AML-193 (cell line): ENCODE measurements around the gene CDH13.
A peak's percentile ranks its signal among the peaks of the same experiment; 100 is the strongest.

Source experiments
- DNase-seq, 2 experiments: peaks; one replicate each; lab custom pipeline; 2025; lab: John Stamatoyannopoulos, UW

Gene CDH13

DNA sequence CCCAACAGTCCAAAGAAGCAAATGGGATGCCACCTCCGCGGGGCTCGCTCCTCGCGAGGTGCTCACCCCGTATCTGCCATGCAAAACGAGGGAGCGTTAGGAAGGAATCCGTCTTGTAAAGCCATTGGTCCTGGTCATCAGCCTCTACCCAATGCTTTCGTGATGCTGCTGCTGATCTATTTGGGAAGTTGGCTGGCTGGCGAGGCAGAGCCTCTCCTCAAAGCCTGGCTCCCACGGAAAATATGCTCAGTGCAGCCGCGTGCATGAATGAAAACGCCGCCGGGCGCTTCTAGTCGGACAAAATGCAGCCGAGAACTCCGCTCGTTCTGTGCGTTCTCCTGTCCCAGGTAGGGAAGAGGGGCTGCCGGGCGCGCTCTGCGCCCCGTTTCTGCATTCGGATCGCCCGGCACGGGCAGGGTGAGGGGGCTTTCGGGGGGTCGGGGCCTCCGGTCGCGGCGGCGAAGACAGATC, at the start of gene CDH13:
Gene CDH13, plus strand, starts transcription at position 179 of the 471 bp plus-strand sequence.
- DNase-seq = no peak

DNA sequence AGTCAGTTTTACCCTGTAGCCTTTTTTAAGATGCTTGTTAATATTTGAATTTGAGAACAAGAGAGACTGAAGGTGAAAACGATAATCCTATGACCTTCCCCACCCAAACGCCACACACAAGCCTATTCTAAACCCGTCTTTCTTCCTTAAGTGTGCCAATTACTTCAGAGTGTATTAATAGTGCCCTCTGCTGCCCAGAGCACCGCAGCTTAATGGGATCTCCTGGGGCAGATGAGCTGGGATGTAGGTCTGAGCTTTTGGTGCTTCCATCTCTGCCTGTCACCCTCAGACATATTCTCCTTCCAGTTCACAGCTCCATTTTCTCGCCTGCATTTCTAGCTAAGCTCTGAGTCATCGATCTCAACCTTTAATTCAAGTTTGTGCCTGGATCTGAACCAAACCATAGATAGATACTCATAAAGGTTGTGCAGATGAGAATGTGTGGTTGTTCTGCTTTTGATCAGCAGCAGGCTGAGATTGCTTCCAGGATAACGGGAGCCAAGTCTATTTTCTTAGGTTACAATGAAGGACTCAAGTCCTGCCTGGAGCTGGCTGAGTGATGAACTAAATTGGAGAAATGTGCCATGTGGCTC, 46.4 kb upstream of the CDH13 start:
- peak; percentile 0 to 10 for DNase-seq

DNA sequence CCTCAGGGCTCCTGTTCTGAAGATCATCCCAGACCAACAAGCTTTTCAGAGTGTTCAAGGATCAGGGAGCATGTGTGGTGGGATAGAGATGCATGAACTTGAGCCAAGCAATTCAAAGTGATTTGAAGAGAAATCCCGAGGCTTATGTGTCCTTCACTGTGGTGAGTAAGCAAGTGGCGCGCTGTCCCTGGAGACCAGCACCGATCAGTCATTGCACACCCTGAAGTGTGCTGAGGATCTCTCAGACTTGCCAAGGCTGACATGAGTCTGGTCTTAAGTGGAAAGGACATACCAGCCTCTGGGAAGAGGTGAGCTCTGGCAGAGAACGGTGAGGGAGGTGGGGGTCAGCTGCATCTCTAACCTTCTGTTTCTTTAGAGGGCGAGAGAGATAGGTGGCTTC, 43.8 kb upstream of the CDH13 start:
- no peak for DNase-seq

GRCh38 chr16:82583422-82583821, 43.3 kb upstream of the CDH13 start:
- no peak for DNase-seq

DNA sequence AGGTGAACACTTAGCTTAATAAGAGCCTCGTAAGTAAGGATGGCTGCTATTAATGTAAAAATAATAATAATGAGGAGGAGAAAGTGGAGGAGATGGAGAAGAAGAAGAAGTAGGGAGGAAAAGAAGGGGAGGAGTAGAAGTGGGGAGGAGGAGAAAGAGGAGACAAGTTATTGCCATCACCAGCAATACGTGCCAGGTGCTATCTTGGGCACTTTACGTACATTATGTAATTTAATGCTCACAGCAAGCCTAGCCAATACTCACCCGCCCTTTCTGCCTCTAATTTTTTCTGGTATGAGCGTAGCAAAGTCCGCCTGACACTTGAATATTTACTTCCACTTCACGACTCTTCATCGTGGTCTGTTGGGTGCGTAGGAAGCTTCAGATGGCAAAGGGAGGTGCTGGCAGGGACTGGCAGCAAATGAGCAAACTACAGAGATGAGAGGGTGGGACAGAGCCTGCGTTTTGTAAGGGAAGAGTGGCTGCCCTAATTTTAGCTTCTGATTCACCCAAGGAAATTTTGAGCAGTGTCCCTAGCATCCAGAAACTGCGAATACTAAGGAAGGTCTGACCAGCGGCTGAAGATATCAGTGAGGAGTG, 42.1 kb upstream of the CDH13 start:
- no peak for DNase-seq

DNA sequence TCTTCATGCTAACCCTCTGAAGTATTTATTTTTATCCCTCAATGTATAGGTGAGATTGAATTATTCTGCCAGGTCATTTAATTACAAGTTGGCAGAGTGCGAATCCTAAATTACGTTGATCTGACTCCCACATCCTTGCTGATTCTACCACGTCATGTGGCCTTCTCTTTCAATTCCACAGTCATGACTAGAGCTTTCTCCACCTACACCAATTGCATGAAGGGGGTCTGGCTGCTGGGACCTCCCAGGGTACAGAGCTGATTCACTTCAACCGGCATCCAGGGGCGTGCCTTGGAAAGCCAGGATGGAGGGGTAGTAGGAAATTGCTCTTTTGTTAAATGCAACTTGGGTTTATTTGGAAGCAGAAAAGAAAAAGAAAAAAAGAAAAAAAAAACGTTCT, 41.1 kb upstream of the CDH13 start:
- no peak for DNase-seq

DNA sequence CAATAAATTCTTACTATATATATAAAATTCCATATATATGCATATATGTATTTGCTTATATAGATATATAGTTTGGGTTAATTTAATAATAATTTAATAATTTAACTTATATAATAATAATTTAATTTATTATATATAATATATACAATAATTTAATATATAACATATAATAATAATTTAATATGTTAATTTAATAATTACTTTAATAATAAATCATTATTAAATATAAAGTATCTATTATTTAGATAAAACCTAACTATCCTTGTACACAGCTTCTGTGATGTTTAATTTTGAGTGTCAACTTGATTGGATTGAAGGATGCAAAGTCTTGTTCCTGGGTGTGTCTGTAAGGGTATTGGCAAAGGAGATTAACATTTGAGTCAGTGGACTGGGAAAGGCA, 40.6 kb upstream of the CDH13 start:
- DNase-seq = no peak

- DNase-seq = no peak
Measured at GRCh38 chr16:82587289-82587688, 39.5 kb upstream of the CDH13 start.

- no peak for DNase-seq
Measured at GRCh38 chr16:82589407-82589806, 37.4 kb upstream of the CDH13 start.

DNA sequence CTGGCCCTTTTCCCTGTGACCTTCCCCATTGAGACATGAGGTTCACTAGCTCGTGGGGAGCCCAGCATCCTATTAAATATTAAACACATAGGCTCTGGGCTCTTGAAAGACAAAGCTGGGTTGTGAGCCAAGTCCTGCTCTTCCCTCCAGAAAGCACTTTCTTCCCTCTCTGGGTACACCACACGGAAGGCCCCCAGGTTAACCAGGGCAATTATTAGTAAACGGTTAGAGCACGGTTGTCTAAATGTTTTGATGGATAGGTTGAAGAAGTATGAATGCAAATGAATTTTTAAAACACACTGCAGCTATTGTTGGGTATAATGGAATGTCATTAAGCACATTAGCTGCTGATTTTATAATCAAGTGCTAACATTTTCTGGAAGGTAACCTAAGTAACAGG, 32.7 kb upstream of the CDH13 start:
- no peak for DNase-seq

DNA sequence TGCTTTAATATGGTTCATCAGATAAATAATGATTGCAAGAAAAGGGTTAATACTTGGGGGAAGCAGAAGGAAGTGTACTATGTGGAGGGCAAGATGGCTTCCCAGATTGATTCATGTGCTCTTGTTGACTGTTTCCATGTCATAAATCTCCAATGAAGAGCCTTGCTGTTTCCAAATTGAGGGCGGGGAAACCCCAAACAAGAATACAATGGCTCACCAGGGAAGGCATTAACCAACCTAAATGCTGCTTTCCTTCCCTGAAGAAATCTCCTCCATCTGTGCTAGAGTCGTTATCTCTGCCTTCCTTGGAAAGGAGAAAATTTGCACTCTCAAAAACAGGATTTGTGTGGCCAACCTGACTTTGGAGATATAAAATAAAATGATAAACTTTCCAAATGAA, 28.0 kb upstream of the CDH13 start:
- DNase-seq = no peak

- no peak for DNase-seq
Measured at GRCh38 chr16:82601989-82602640, 24.7 kb upstream of the CDH13 start.

DNA sequence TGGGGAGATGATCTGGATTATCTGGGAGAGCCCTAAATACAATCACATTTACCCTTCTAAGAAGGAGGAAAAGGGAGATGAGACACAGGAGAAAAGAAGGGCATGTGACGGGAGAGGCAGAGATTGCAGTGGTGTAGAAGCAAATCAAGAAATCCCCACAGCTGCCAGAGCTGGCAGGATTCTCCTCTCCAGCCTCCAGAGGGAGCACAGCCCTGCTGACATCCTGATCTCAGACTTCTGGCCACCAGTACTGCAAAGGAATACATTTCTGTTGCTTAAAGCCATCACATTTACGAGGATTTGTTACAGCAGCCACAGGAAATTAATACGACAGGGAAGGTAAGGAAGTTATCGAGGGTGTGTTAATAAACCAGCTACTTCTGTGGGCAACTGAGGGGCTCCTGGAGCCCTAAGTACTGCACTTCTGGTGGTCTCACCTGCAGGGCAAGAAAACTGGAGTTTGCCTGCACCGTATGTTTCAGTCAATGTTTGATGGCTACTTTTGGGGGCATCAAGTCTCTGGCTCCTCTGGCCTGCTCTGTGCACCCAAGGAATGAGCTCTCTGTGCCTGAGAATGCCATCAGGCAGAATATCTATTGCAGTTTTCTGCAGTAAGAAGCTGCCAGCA, 22.9 kb upstream of the CDH13 start:
- DNase-seq = peak; percentile 0

DNA sequence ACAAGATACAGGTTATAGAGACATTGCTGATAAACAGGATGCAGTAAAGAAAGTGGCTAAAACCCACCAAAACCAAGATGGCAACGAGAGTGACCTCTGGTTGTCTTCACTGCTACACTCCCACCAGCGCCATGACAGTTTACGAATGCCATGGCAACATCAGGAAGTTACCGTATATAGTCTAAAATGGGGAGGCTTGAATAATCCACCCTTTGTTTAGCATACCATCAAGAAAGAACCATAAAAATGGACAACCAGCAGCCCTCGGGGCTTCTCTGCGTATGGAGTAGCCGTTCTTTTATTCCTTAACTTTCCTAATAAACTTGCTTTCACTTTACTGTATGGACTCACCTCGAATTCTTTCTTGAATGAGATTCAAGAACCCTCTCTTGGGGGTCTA, 21.7 kb upstream of the CDH13 start:
- no peak for DNase-seq

DNA sequence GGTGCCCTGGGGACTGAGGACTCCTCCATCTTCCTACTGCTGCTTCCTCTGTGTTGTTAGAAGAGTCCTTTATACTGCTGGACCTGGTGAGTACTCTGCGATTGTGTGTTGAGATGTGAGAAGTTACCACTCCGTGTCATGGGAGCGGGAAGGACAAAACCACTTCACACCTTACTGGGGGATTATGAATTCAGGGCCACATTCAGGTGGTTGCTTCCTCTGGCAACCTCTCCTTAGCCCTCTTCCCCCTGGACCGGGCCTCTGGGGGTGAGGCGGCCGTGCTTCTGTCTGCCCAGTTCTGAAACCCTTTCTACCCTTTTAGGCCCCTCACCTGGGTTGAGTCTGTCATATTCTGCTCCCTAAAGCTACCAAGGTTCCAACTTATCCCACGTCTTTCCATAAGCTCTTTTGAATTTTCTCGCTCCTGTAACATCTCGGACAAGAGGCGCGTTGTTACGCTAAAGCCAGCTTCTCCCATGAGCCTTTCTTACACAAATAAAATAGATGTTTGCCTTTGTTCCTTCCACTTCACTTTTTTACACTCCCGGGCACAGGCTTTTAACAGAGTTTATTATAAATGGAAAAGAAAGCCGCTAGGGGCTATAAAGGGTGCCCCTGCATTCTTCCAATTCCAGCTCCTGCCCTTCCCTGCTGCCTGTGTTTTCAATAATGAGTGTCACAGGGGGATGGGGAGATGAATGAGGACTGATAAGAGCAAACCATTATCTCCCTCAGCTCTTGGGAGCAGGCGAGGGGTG, 20.7 kb upstream of the CDH13 start:
- DNase-seq = no peak

- DNase-seq = no peak
Measured at GRCh38 chr16:82609140-82609539, 17.6 kb upstream of the CDH13 start.

DNA sequence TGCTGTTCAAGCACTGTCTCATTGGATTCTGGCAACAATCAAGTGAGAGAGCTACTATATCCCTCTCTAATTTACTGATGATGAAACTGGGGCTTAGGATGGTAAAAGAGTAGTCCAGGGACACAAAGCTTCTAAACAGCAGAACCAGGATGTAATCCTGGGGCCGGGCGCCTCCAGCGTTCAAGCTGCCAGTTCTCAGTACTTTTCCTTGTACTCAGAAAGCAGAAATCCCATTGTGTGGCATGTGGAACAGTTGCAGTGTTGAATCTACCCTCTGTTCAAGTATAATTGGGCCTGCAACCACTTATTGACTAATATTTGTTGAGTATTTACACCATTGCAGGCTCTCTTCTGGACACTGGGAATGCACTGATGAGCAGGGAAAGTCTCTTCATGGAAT, 14.5 kb upstream of the CDH13 start:
- DNase-seq = no peak

GRCh38 chr16:82616356-82616755, 10.4 kb upstream of the CDH13 start:
- DNase-seq = no peak

DNA sequence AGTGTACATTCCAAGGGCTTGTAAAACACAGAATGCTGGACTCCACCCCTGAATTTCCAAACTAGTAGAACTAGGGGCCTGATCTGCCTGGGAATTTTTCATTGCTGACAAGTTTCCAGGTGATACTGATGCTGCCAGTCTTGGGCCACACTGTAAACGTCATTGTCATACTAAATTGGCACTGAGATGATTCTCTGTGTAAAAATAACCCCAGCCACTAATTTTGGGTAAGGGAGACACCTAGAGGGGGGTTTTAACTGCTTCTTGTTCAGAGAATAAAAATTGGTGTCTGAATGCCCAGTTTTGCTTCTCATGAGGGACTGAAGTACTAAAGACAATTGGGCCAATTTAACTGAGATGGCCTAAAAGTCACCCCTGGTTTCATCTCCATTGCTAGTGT, 5.0 kb upstream of the CDH13 start:
- DNase-seq = no peak

DNA sequence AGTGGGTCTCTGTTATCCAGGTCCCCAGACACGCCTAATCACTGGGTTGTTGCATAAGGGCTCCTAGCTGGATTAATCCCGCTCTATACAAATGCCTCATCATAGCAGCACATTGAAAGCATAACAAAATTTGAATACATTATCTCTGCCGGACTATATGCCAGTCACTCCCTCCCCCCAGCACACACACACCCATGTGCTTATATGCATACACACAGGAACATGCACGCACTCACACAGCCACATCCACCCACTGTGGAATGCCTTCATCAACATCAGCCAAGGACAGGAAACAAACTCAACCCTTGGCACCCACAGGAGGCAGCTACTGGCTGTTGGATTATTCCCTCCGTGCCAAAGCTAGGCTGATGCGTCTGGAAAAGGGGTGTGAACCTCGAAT, 3.5 kb upstream of the CDH13 start:
- no peak for DNase-seq

DNA sequence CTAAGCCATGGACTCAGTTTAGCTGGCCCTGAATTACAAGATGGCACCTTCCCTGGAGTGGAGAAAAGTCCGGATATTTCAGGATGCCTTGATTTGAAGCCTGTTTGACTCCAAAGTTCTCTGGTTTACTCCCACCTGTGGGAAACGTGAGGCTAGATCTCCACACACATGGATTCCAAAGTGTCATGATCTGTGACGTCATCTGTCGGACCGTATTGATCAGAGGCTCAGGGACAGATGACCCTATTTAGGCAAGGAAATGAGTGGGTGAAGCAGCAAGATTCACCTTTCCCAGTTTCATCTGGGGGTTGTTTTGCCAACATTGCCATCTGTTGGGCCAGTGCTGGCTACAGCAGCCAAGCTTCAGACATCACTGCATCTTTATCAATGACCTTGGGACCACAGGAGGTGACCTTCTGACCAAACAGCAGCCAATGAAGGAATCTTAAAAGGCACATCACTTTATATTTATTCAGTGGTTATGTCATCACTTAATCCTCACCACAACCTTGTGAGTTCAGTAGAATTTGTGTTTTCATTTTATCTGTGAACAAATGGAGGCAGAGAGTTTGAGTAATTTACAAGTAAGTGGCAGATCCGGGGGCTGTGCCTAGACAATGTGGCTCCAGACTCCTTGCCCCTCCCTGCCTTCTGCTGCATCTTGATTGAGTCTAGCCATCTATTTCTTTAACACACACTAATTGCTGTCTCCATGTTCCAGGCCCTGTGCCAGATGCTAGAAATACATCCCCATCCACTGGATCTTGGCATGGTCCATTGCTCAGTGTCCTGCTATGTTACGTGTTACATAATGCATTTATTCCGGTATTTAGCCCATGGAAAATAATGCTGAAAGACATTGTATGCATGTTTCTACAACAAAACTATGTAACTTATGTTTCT, 1.5 kb upstream of the CDH13 start:
- DNase-seq = no peak

DNA sequence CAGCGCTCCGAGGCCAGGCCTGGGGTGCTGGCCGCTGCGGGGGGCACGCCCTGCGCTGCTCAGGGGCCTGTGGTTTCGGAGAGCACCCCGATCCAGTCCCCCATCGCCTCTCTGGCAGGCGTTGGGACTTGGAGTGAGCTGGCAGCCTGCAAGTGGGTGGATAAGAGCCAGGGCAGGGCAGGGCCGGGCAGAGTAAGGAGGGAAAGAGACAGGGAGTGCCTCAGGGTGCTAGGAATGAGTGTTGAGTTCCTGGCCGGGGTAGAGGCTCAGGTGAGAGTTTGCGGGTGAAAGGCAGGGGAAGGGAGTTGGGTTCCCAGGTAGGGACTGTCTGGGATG, 1.3 kb downstream of the CDH13 start:
- no peak for DNase-seq
